Right atrium auricular region (tissue), 2 donors: ENCODE measurements around the gene ATP2A1. TPM values are rescaled to one million over a fixed set of nuclear protein-coding genes. Genes with fewer than 3 reads are reported as not detected.

ENCODE experiments used
- DNase-seq: peaks from one replicate; pipeline ENCODE4 v3.0.0-alpha.2; 2019; ENCODE audit warnings: low spot score
- H3K27ac ChIP-seq, 2 donors: fragments of 200-600 bp; sonication (generic); 1 replicate in 1 of 2; 2 replicates in 1 of 2; pipeline ENCODE4 v1.5.1; 2016 to 2019
- H3K27me3 ChIP-seq, 2 donors: fragments of 200-600 bp; sonication (generic); one replicate each; pipeline versions ENCODE4 v1.5.1 to v1.6.0; 2017 to 2019
- H3K36me3 ChIP-seq: fragments of 200-600 bp; sonication (generic); one replicate; pipeline ENCODE4 v1.5.1; 2016
- H3K4me1 ChIP-seq, 2 donors: fragments of 200-600 bp; sonication (generic); one replicate each; pipeline versions ENCODE4 v1.5.1 to v1.6.0; 2017 to 2019
- H3K4me3 ChIP-seq, 2 donors: fragments of 200-600 bp; sonication (generic); 1 replicate in 1 of 2; 2 replicates in 1 of 2; pipeline ENCODE4 v1.5.1; 2017 to 2019; ENCODE audit warnings: mild to moderate bottlenecking in 1 of 2, moderate library complexity in 1 of 2
- H3K9me3 ChIP-seq, 2 donors: fragments of 200-600 bp; sonication (generic); one replicate each; pipeline ENCODE4 v1.5.1; 2019
- total RNA-seq, 2 donors: library from RNA; depleted of rRNA; stranded (reverse); fragments of >200 nt; gene quantifications; one replicate each; pipeline ENCODE4 v1.1.0, GENCODE V29; 2016
- TF ChIP-seq, protein P1 (sequence below), 2 donors: fragments of 200-600 bp; sonication (generic); IDR thresholded peaks; one replicate each; pipeline ENCODE4 v1.5.1; 2019; ENCODE audit warnings: antibody characterized with exemption in 2 of 2

ATP2A1 gene
- total RNA-seq, 2 donors from 2014 or later: 0.26 TPM; not detected in 1

DNA sequence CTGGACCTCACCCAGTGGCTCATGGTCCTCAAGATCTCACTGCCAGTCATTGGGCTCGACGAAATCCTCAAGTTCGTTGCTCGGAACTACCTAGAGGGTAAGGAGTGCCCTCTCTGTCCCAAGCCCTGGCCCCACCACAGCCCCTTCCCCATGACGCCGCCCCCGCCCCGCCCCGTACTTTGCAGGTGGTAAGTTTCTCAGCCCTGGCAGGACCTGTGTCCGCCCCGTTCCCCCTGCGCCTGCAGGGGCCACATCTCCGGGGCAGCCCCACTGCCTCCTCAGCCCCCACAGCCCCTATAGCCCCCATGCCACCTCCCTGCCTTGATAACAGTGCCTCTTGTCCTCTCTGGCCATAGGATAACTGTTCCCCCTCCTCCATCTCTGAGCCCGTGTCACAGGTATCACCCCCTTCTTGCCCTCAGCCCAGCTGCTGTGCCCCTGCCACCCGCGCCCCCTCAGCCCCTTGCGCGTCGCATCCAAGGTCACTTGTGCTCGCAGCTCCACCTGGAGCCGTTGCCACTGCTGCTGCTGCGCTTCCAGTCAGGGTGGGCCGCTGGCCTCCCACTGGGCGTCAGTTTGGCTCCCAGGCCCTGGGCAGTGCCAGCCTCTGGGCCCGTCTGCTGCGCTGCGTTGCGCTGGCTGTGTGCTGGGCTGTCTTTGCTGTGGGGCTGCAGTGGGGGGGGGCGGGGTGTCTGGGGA lies 25.2 kb downstream of the ATP2A1 start:
- Histone ChIP-seq H3K36me3 (peaks cover 19% of the 10 kb centered on the region), H3K27ac (no peak overlapping the region), H3K4me1 (no peaks in the 10 kb centered on the region), H3K4me3 (no peak overlapping the region), H3K27me3 (no peaks in the 10 kb centered on the region), H3K9me3 (no peaks in the 10 kb centered on the region)
- TF ChIP-seq, protein P1, sequence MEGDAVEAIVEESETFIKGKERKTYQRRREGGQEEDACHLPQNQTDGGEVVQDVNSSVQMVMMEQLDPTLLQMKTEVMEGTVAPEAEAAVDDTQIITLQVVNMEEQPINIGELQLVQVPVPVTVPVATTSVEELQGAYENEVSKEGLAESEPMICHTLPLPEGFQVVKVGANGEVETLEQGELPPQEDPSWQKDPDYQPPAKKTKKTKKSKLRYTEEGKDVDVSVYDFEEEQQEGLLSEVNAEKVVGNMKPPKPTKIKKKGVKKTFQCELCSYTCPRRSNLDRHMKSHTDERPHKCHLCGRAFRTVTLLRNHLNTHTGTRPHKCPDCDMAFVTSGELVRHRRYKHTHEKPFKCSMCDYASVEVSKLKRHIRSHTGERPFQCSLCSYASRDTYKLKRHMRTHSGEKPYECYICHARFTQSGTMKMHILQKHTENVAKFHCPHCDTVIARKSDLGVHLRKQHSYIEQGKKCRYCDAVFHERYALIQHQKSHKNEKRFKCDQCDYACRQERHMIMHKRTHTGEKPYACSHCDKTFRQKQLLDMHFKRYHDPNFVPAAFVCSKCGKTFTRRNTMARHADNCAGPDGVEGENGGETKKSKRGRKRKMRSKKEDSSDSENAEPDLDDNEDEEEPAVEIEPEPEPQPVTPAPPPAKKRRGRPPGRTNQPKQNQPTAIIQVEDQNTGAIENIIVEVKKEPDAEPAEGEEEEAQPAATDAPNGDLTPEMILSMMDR (IDR thresholded peaks at IDR 0.05): no peak
- no peak for DNase-seq

- peaks cover 25% of the 10 kb centered on the region for H3K36me3 ChIP-seq
- no peaks in the 10 kb centered on the region for H3K27me3 ChIP-seq
- DNase-seq: no peak
- no peak overlapping the region for H3K27ac ChIP-seq
- no peaks in the 10 kb centered on the region for H3K9me3 ChIP-seq
- no peak overlapping the region for H3K4me3 ChIP-seq
- H3K4me1 ChIP-seq: no peaks in the 10 kb centered on the region
- TF ChIP-seq, protein P1 (IDR thresholded peaks at IDR 0.05): no peak
These were observed 26.1 kb downstream of the ATP2A1 start for GRCh38 chr16:28904363-28904762.

GRCh38 chr16:28904828-28905227 lies 26.5 kb downstream of the ATP2A1 start:
- H3K9me3 ChIP-seq: no peaks in the 10 kb centered on the region
- DNase-seq: no peak
- peaks cover 25% of the 10 kb centered on the region for H3K36me3 ChIP-seq
- no peaks in the 10 kb centered on the region for H3K27me3 ChIP-seq
- H3K27ac ChIP-seq: no peak overlapping the region
- H3K4me3 ChIP-seq: no peak overlapping the region
- no peaks in the 10 kb centered on the region for H3K4me1 ChIP-seq
- TF ChIP-seq, protein P1 (IDR thresholded peaks at IDR 0.05): no peak

DNA sequence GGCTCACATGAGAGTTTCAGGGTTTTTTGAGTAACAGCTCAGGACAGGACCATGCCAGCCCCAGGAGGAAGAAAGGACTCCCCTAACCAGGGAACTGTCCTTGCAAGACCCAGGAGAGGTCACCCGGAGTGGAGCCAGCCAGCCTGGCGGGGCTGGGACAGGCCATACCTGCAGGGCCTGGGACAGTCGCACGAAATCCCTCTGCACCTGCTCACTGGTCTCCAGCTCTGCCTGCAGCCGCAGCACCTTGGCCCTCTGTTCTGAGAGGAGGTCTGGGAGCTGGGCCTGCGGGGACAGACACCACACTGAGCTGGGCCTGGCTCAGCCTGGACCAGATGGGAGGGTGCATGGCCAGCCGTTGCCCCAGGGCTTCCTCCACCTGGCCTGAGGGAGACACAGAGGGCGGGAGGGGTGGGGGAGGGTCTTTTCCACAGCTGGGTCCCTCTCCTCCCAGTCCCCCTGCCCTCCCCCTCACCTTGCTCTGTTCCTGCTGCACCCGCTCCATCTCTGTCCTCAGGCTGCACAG lies 27.0 kb downstream of the ATP2A1 start:
- H3K27ac ChIP-seq: no peak overlapping the region
- no peaks in the 10 kb centered on the region for H3K4me1 ChIP-seq
- no peaks in the 10 kb centered on the region for H3K27me3 ChIP-seq
- no peak overlapping the region for H3K4me3 ChIP-seq
- no peak for DNase-seq
- H3K36me3 ChIP-seq: peaks cover 27% of the 10 kb centered on the region
- TF ChIP-seq, protein P1 (IDR thresholded peaks at IDR 0.05): no peak
- no peaks in the 10 kb centered on the region for H3K9me3 ChIP-seq

DNA sequence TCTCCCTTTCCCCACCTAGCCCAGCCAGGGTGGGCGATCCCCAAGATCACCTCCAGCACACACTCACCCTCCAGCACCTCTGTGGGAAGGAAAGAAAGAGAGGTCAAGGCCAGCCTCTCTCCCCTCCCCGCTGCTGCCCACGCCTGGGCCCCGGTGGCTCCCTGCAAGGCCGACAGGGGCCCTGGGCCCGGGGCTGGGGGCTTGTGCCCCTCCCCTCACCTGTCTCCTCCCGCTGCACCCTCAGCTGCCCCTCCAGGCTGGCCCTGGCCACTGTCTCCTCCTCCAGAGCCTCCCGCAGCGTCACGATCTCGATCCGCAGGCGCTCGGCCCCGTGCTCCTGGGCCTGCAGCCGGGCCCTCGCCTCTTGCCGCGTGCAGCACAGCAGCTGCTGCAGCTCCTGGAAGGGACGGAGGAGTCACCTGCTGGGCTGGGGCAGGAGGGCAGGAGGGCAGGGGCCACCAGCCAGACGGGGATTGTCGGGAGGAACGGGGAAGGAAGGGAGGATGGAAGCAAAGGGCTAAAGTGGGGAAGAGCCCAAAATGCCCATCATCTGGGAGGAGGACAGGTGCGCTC lies 27.6 kb downstream of the ATP2A1 start:
- H3K4me1 ChIP-seq: no peaks in the 10 kb centered on the region
- no peak overlapping the region for H3K27ac ChIP-seq
- peaks cover 33% of the 10 kb centered on the region for H3K36me3 ChIP-seq
- no peaks in the 10 kb centered on the region for H3K27me3 ChIP-seq
- no peak for DNase-seq
- no peak overlapping the region for H3K4me3 ChIP-seq
- TF ChIP-seq, protein P1 (IDR thresholded peaks at IDR 0.05): no peak
- no peaks in the 10 kb centered on the region for H3K9me3 ChIP-seq
